ENCODE data around the gene OLFML3. TPM values are rescaled to one million over a fixed set of nuclear protein-coding genes. Genes with fewer than 3 reads are reported as not detected.

The OLFML3 gene
- total RNA-seq, 4 donors from 2014 or later = 8.3 to 21.0 (median 18.0) TPM

GRCh38 chr1:113963281-113963906, 15.9 kb upstream of the OLFML3 start:
- H3K27ac ChIP-seq = no peak overlapping the region
- TF ChIP-seq, protein P1, sequence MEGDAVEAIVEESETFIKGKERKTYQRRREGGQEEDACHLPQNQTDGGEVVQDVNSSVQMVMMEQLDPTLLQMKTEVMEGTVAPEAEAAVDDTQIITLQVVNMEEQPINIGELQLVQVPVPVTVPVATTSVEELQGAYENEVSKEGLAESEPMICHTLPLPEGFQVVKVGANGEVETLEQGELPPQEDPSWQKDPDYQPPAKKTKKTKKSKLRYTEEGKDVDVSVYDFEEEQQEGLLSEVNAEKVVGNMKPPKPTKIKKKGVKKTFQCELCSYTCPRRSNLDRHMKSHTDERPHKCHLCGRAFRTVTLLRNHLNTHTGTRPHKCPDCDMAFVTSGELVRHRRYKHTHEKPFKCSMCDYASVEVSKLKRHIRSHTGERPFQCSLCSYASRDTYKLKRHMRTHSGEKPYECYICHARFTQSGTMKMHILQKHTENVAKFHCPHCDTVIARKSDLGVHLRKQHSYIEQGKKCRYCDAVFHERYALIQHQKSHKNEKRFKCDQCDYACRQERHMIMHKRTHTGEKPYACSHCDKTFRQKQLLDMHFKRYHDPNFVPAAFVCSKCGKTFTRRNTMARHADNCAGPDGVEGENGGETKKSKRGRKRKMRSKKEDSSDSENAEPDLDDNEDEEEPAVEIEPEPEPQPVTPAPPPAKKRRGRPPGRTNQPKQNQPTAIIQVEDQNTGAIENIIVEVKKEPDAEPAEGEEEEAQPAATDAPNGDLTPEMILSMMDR (IDR thresholded peaks at IDR 0.05) = no peak
- TF ChIP-seq EP300 (IDR thresholded peaks at IDR 0.05) (no peak), POLR2A (IDR thresholded peaks at IDR 0.05) (no peak), POLR2AphosphoS5 (IDR thresholded peaks at IDR 0.05) (no peak)
- no peak for DNase-seq (ENCODE audit: low spot score in 2 of 2)
- no peaks in the 10 kb centered on the region for H3K27me3 ChIP-seq
- no peak overlapping the region for H3K4me3 ChIP-seq
- peaks cover 65% of the 10 kb centered on the region for H3K36me3 ChIP-seq
- 97% methylated on average over 12 of the region's 12 CpGs for WGBS
- no peaks in the 10 kb centered on the region for H3K4me1 ChIP-seq
- H3K9me3 ChIP-seq = no peaks in the 10 kb centered on the region

DNA sequence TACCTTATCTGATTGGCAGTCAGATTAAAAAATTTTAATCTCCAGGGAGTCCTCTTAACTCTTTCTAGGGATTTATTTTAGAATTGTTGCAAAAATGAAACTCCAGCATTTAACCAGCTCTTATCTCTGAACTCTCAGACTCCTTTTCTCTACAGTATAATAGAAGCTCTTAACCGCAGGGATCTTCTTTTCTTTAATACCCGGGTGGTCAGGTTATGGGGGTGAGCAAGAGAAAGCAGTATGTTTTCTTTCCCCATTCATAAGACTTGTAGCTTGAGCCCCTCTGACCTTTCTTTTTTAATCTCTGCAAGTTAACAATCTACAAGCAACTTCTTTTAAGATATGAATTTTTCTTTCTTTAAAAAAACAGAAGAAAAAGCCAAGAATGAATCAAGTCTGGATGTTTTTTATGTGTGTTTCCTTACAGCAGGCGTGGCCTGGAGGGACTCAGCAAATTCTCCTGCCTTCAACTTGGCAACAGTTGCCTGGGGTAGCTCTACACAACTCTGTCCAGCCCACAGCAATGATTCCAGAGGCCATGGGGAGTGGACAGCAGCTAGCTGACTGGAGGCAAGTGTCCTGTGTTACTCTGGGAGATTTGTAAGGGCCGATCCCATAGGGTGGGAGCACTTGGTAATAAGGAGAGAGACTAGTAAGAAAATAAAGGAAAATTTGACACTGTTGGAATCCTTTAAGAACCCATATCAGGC, 13.4 kb upstream of the OLFML3 start:
- Histone ChIP-seq H3K4me3 (no peak overlapping the region), H3K9me3 (no peaks in the 10 kb centered on the region), H3K4me1 (no peaks in the 10 kb centered on the region), H3K27me3 (no peaks in the 10 kb centered on the region), H3K27ac (no peak overlapping the region), H3K36me3 (peaks cover 83% of the 10 kb centered on the region)
- no peak for DNase-seq (ENCODE audit: low spot score in 2 of 2)
- 86% methylated on average over 4 of the region's 4 CpGs for WGBS
- TF ChIP-seq, protein P1 (IDR thresholded peaks at IDR 0.05) = no peak
- no peak for TF ChIP-seq POLR2A (IDR thresholded peaks at IDR 0.05)

DNA sequence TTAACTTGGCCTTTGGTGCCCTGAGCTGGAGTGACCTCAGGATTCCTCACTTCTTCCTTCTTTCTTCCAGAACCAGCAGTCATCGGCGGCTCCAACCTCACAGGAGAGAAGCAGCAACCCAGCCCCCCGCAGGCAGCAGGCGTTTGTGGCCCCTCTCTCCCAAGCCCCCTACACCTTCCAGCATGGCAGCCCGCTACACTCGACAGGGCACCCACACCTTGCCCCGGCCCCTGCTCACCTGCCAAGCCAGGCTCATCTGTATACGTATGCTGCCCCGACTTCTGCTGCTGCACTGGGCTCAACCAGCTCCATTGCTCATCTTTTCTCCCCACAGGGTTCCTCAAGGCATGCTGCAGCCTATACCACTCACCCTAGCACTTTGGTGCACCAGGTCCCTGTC, 6.3 kb upstream of the OLFML3 start:
- WGBS = 83% methylated on average over 9 of the region's 9 CpGs
- DNase-seq (ENCODE audit: low spot score in 2 of 2) = no peak
- peaks cover 71% of the 10 kb centered on the region for H3K36me3 ChIP-seq
- TF ChIP-seq POLR2AphosphoS5 (IDR thresholded peaks at IDR 0.05) (no peak), POLR2A (IDR thresholded peaks at IDR 0.05) (no peak), EP300 (IDR thresholded peaks at IDR 0.05) (no peak)
- TF ChIP-seq, protein P1 (IDR thresholded peaks at IDR 0.05) = no peak
- H3K27me3 ChIP-seq = no peaks in the 10 kb centered on the region
- peaks cover 16% of the 10 kb centered on the region for H3K4me1 ChIP-seq
- no peak overlapping the region for H3K27ac ChIP-seq
- no peaks in the 10 kb centered on the region for H3K9me3 ChIP-seq
- no peak overlapping the region for H3K4me3 ChIP-seq

DNA sequence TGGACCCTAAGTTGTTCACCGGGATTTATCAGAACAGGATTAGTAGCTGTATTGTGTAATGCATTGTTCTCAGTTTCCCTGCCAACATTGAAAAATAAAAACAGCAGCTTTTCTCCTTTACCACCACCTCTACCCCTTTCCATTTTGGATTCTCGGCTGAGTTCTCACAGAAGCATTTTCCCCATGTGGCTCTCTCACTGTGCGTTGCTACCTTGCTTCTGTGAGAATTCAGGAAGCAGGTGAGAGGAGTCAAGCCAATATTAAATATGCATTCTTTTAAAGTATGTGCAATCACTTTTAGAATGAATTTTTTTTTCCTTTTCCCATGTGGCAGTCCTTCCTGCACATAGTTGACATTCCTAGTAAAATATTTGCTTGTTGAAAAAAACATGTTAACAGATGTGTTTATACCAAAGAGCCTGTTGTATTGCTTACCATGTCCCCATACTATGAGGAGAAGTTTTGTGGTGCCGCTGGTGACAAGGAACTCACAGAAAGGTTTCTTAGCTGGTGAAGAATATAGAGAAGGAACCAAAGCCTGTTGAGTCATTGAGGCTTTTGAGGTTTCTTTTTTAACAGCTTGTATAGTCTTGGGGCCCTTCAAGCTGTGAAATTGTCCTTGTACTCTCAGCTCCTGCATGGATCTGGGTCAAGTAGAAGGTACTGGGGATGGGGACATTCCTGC, 3.9 kb upstream of the OLFML3 start:
- WGBS = 69% methylated on average over 4 of the region's 4 CpGs

More for the DNA sequence above, 3.9 kb upstream of the OLFML3 start:
- Histone ChIP-seq H3K4me1 (peaks cover 30% of the 10 kb centered on the region), H3K9me3 (no peaks in the 10 kb centered on the region), H3K4me3 (no peak overlapping the region), H3K27me3 (no peaks in the 10 kb centered on the region), H3K27ac (no peak overlapping the region), H3K36me3 (peaks cover 47% of the 10 kb centered on the region)
- no peak for TF ChIP-seq EP300 (IDR thresholded peaks at IDR 0.05)
- no peak for TF ChIP-seq POLR2A (IDR thresholded peaks at IDR 0.05)
- TF ChIP-seq POLR2AphosphoS5 (IDR thresholded peaks at IDR 0.05) = no peak
- TF ChIP-seq, protein P1 (IDR thresholded peaks at IDR 0.05) = no peak
- DNase-seq (ENCODE audit: low spot score in 2 of 2) = no peak

All from suprapubic skin (tissue), 4 donors.